CD4-positive, alpha-beta T cell (primary cell): Measurements from ENCODE around the gene CYP19A1. TPM values are rescaled to one million over a fixed set of nuclear protein-coding genes. Genes with fewer than 3 reads are reported as not detected.

Experiments used
- ATAC-seq: fragments of 200-7000 bp; cut with Tn5 transposase; one replicate; pipeline ENCODE4 v1.10.0; 2022; ENCODE audit warnings: mild to moderate bottlenecking; ENCODE audit not compliant: poor library complexity
- CTCF ChIA-PET: fragments of 350-600 bp; sonication (Branson Sonifier 250); formaldehyde crosslinking; loops from one replicate; lab custom pipeline; 2021; ENCODE audit warnings: antibody characterized with exemption, inconsistent platforms; lab: Charles Lee
- POLR2A ChIA-PET: fragments of 350-600 bp; sonication (Branson Sonifier 250); formaldehyde crosslinking; loops from one replicate; lab custom pipeline; 2021; ENCODE audit warnings: antibody characterized with exemption, inconsistent platforms; lab: Charles Lee
- DNase-seq, 14 experiments: peaks; one replicate each; pipeline ENCODE4 v3.0.0-alpha.2; 2013 to 2020; ENCODE audit warnings: mixed read lengths in 2 of 14
- H3K27ac ChIP-seq, 2 donors: one replicate each; pipeline versions ENCODE4 v1.5.1 to v1.7.0; 2013; ENCODE audit warnings: low read length in 2 of 2, low read depth in 1 of 2, mild to moderate bottlenecking in 1 of 2
- H3K27me3 ChIP-seq, 2 experiments: 1 replicate in 1 of 2; 2 replicates in 1 of 2; pipeline versions ENCODE4 v1.6.1 to v1.7.0; 2013; ENCODE audit warnings: low read length in 2 of 2, control low read depth in 1 of 2, mild to moderate bottlenecking in 1 of 2, moderate library complexity in 1 of 2; ENCODE audit not compliant: insufficient read depth in 2 of 2, control insufficient read depth in 1 of 2
- H3K36me3 ChIP-seq: one replicate; pipeline ENCODE4 v1.6.1; 2013; ENCODE audit warnings: low read length, control low read depth; ENCODE audit not compliant: insufficient read depth
- H3K4me1 ChIP-seq: one replicate; pipeline ENCODE4 v1.6.1; 2013; ENCODE audit warnings: low read length, control low read depth; ENCODE audit not compliant: insufficient read depth
- H3K4me3 ChIP-seq: one replicate; pipeline ENCODE4 v1.5.1; 2013; ENCODE audit warnings: mild to moderate bottlenecking, low read length, moderate library complexity
- H3K9me3 ChIP-seq, 2 experiments: 1 replicate in 1 of 2; 2 replicates in 1 of 2; pipeline versions ENCODE4 v1.6.1 to v1.7.0; 2013; ENCODE audit warnings: low read length in 2 of 2, mild to moderate bottlenecking in 2 of 2, control low read depth in 1 of 2, moderate library complexity in 1 of 2; ENCODE audit not compliant: control insufficient read depth in 1 of 2, insufficient read depth in 1 of 2
- H3K27ac Mint-ChIP-seq: one replicate; pipeline ENCODE4 v1.8.0; 2020; ENCODE audit warnings: mixed read lengths
- H3K27me3 Mint-ChIP-seq: one replicate; pipeline ENCODE4 v1.8.0; 2021; ENCODE audit warnings: mixed read lengths
- H3K36me3 Mint-ChIP-seq: one replicate; pipeline ENCODE4 v1.8.0; 2021; ENCODE audit warnings: low read depth, mixed read lengths
- H3K4me1 Mint-ChIP-seq: one replicate; pipeline ENCODE4 v1.8.0; 2021; ENCODE audit warnings: low read depth, mixed read lengths
- H3K4me3 Mint-ChIP-seq: one replicate; pipeline ENCODE4 v1.8.0; 2020; ENCODE audit warnings: mild to moderate bottlenecking, mixed read lengths
- H3K9me3 Mint-ChIP-seq: one replicate; pipeline ENCODE4 v1.8.0; 2020; ENCODE audit warnings: mixed read lengths
- CTCF ChIP-seq: fragments of 200-600 bp; IDR thresholded peaks from one replicate; pipeline ENCODE4 v1.8.0; 2022; ENCODE audit warnings: antibody characterized with exemption, mild to moderate bottlenecking
- intact Hi-C, 2 experiments: fragments of 100-400 bp; cut with DNase I in 1 of 2; cut with micrococcal nuclease in 1 of 2; formaldehyde crosslinking; loops; one replicate each; pipeline versions ENCODE4 v1.15.1 to v1.9.0; 2023 to 2025; cut with DNase I, micrococcal nuclease
- total RNA-seq, 174 experiments: library from RNA in 2 of 174; stranded (reverse) in 2 of 174; gene quantifications; one replicate each; pipeline ENCODE4 v1.2.3 and lab custom pipeline; 2021 to 2026

Gene CYP19A1
- total RNA-seq, 2 experiments from 2014 or later = not detected

- H3K4me1 ChIP-seq = no peaks in the 10 kb centered on the region
- Mint-ChIP-seq H3K9me3 (no peaks in the 10 kb centered on the region), H3K36me3 (no peaks in the 10 kb centered on the region), H3K27me3 (peaks cover 24% of the 10 kb centered on the region), H3K27ac (no peak overlapping the region), H3K4me1 (no peaks in the 10 kb centered on the region), H3K4me3 (no peak overlapping the region)
- H3K27ac ChIP-seq = no peak overlapping the region
- POLR2A ChIA-PET = no interaction called here
- H3K27me3 ChIP-seq = peaks cover 0 to 2% of the 10 kb centered on the region in 2 experiments
- TF ChIP-seq CTCF = no peak
- H3K36me3 ChIP-seq = no peaks in the 10 kb centered on the region
- DNase-seq (no peak), ATAC-seq (no peak)
- H3K4me3 ChIP-seq = no peak overlapping the region
- no peaks in the 10 kb centered on the region for H3K9me3 ChIP-seq
- CTCF ChIA-PET = no interaction called here
- intact Hi-C loops = no loop called here
Observed at GRCh38 chr15:51255533-51255932, 82.9 kb downstream of the CYP19A1 start.

GRCh38 chr15:51253366-51253765 lies 85.0 kb downstream of the CYP19A1 start:
- Histone ChIP-seq H3K9me3 (no peaks in the 10 kb centered on the region), H3K4me1 (no peaks in the 10 kb centered on the region), H3K4me3 (no peak overlapping the region), H3K27ac (no peak overlapping the region), H3K27me3 (peaks cover 0 to 2% of the 10 kb centered on the region in 2 experiments), H3K36me3 (no peaks in the 10 kb centered on the region)
- no peaks in the 10 kb centered on the region for H3K4me1 Mint-ChIP-seq
- H3K27ac Mint-ChIP-seq = no peak overlapping the region
- TF ChIP-seq CTCF = no peak
- POLR2A ChIA-PET = no interaction called here
- no peaks in the 10 kb centered on the region for H3K9me3 Mint-ChIP-seq
- no peak for ATAC-seq
- DNase-seq = no peak
- CTCF ChIA-PET = no interaction called here
- H3K36me3 Mint-ChIP-seq = no peaks in the 10 kb centered on the region
- intact Hi-C loops = no loop called here
- H3K27me3 Mint-ChIP-seq = peaks cover 20% of the 10 kb centered on the region
- H3K4me3 Mint-ChIP-seq = no peak overlapping the region

- Mint-ChIP-seq H3K9me3 (no peaks in the 10 kb centered on the region), H3K27me3 (peaks cover 13% of the 10 kb centered on the region), H3K4me1 (no peaks in the 10 kb centered on the region), H3K36me3 (no peaks in the 10 kb centered on the region), H3K27ac (no peak overlapping the region), H3K4me3 (no peak overlapping the region)
- TF ChIP-seq CTCF = no peak
- ATAC-seq = no peak
- CTCF ChIA-PET = no interaction called here
- no peak for DNase-seq
- no peaks in the 10 kb centered on the region for H3K36me3 ChIP-seq
- no peaks in the 10 kb centered on the region for H3K4me1 ChIP-seq
- POLR2A ChIA-PET = no interaction called here
- H3K4me3 ChIP-seq = no peak overlapping the region
- H3K9me3 ChIP-seq = no peaks in the 10 kb centered on the region
- H3K27me3 ChIP-seq = peaks cover 0 to 2% of the 10 kb centered on the region in 2 experiments
- intact Hi-C loops = no loop called here
- H3K27ac ChIP-seq = no peak overlapping the region
Observed at GRCh38 chr15:51252671-51253070, 85.7 kb downstream of the CYP19A1 start.
